Left lung (tissue), 10 donors: ENCODE results near the gene NELFB. TPM values are rescaled to one million over a fixed set of nuclear protein-coding genes. Genes with fewer than 3 reads are reported as not detected.

Experiments
- ATAC-seq: fragments of 200-7000 bp; cut with Tn5 transposase; one replicate; pipeline ENCODE4 v1.9.1; 2020; ENCODE audit warnings: moderate library complexity
- DNase-seq, 4 donors: peaks; one replicate each; pipeline ENCODE4 v3.0.0-alpha.2; 2013 to 2020
- H3K27ac ChIP-seq, 2 donors: fragments of 200-600 bp; sonication (generic) in 1 of 2; one replicate each; pipeline versions ENCODE4 v1.5.0 to v1.8.0; 2020 to 2021
- H3K27me3 ChIP-seq, 2 donors: fragments of 200-600 bp; sonication (generic) in 1 of 2; one replicate each; pipeline versions ENCODE4 v1.5.0 to v1.8.0; 2020 to 2021
- H3K36me3 ChIP-seq, 2 donors: fragments of 200-600 bp; sonication (generic) in 1 of 2; one replicate each; pipeline versions ENCODE4 v1.5.0 to v1.8.0; 2020 to 2021
- H3K4me1 ChIP-seq, 2 donors: fragments of 200-600 bp; one replicate each; pipeline ENCODE4 v1.8.0; 2021
- H3K4me3 ChIP-seq, 2 donors: fragments of 200-600 bp; sonication (generic) in 1 of 2; one replicate each; pipeline versions ENCODE4 v1.5.0 to v1.8.0; 2020 to 2021; ENCODE audit warnings: mild to moderate bottlenecking in 1 of 2
- H3K9me3 ChIP-seq, 2 donors: fragments of 200-600 bp; sonication (generic) in 1 of 2; one replicate each; pipeline versions ENCODE4 v1.5.0 to v1.8.0; 2020 to 2021
- intact Hi-C, 2 donors: fragments of 100-400 bp; cut with DNase I; formaldehyde crosslinking; loops; one replicate each; pipeline versions ENCODE4 v1.11.2 to v1.14.2; 2022
- polyA plus RNA-seq, 6 donors: library from polyadenylated mRNA; unstranded; fragments of 120-200 nt; gene quantifications; one replicate each; pipeline ENCODE4 v1.2.1, GENCODE V29; 2013; ENCODE audit not compliant: insufficient read length in 6 of 6
- total RNA-seq, 2 donors: library from RNA; stranded (reverse); fragmentation: NEBNext Ultra II Directional; extraction: Animal tissue kit (Norgen Biotek cat#: 25700); gene quantifications; one replicate each; pipeline ENCODE4 v1.2.1, GENCODE V29; 2021
- TF ChIP-seq, protein P1 (sequence below), 2 donors: fragments of 200-600 bp; sonication (generic) in 1 of 2; IDR thresholded peaks; one replicate each; pipeline versions ENCODE4 v1.5.0 to v1.8.0; 2021; ENCODE audit warnings: antibody characterized with exemption in 2 of 2
- donor health status: DM: no; HTN: yes; CAD: no.
- donor health status: DM: no; HTN: no; CAD: no.

NELFB gene
- total and polyA plus RNA-seq, 8 donors = 47.8 to 62.9 (median 55.6) TPM

GRCh38 chr9:137315581-137316011 is 60.5 kb downstream of the NELFB start:
- intact Hi-C loops = no loop called here
- Histone ChIP-seq H3K27ac (no peak overlapping the region), H3K4me3 (peak overlapping the region in 1 of 2 donors; percentile 28), H3K27me3 (peaks cover 0 to 31% of the 10 kb centered on the region in 2 donors), H3K36me3 (no peaks in the 10 kb centered on the region), H3K9me3 (no peaks in the 10 kb centered on the region), H3K4me1 (peaks cover 5 to 43% of the 10 kb centered on the region in 2 donors)
- TF ChIP-seq, protein P1, sequence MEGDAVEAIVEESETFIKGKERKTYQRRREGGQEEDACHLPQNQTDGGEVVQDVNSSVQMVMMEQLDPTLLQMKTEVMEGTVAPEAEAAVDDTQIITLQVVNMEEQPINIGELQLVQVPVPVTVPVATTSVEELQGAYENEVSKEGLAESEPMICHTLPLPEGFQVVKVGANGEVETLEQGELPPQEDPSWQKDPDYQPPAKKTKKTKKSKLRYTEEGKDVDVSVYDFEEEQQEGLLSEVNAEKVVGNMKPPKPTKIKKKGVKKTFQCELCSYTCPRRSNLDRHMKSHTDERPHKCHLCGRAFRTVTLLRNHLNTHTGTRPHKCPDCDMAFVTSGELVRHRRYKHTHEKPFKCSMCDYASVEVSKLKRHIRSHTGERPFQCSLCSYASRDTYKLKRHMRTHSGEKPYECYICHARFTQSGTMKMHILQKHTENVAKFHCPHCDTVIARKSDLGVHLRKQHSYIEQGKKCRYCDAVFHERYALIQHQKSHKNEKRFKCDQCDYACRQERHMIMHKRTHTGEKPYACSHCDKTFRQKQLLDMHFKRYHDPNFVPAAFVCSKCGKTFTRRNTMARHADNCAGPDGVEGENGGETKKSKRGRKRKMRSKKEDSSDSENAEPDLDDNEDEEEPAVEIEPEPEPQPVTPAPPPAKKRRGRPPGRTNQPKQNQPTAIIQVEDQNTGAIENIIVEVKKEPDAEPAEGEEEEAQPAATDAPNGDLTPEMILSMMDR (IDR thresholded peaks at IDR 0.05) = no peak
- DNase-seq = no peak
- no peak for ATAC-seq

DNA sequence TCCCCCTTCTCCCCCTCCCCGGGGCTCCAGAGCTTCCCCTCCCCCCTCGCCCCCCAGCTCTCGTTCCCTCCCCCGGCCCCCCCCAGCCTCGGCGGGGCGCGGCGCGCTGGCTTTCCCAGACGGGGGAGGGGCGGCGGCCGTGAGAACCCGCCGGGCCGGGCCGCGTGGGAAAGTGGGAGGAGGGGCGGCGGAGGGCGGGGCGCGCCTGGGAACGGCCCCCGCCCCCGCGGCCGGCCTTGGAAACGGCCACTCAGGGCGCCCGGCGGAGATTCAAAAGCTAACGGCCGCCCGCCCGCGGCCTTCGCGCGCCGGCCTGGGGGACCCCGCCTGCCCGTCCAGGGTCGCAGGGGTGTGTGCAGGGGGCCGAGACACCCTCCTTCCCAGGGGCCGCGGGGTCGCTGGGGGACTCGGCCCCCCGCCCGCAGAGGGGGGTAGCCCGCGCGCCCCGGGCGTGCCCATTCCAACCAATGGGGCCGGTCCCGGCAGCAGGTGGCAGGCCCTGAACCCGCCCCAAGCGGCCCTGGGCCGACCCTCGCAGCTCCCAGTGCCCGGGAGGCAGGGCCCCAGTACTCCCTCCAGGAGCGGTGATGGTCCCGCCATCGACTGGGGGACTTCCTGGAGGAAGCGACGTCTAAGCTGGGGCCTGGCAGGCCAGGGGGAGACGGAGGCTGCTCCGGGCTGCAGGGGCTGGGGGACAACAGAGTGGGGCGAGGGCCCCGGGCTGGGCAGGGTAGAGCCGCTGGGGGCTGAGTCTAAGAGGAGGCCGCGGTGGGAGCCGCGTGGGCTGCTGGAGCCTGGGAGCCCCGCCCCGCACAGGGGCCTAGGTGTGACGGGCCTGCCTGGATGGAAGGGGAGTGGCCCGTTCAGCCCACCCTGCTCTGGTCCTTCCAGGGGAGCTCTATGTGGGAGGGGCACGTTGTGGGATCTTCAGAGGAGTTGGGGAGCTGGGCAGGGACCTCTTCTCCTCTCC is 61.2 kb downstream of the NELFB start:
- Histone ChIP-seq H3K4me1 (peaks cover 5 to 44% of the 10 kb centered on the region in 2 donors), H3K27ac (no peak overlapping the region), H3K36me3 (no peaks in the 10 kb centered on the region), H3K27me3 (peaks cover 0 to 35% of the 10 kb centered on the region in 2 donors), H3K4me3 (peak overlapping the region; percentile 16 to 28), H3K9me3 (no peaks in the 10 kb centered on the region)
- ATAC-seq = peak; percentile 65
- intact Hi-C loops = no loop called here
- TF ChIP-seq, protein P1 (IDR thresholded peaks at IDR 0.05) = no peak
- peak in 2 of 4 donors; percentile 40 to 81 for DNase-seq

GRCh38 chr9:137317021-137317717 is 62.0 kb downstream of the NELFB start:
- Histone ChIP-seq H3K36me3 (no peaks in the 10 kb centered on the region), H3K4me3 (no peak overlapping the region), H3K9me3 (no peaks in the 10 kb centered on the region), H3K4me1 (peaks cover 5 to 45% of the 10 kb centered on the region in 2 donors), H3K27me3 (peaks cover 0 to 35% of the 10 kb centered on the region in 2 donors), H3K27ac (no peak overlapping the region)
- DNase-seq (peak in 1 of 4 donors; percentile 61), ATAC-seq (no peak)
- TF ChIP-seq, protein P1 (IDR thresholded peaks at IDR 0.05) = no peak
- intact Hi-C loops = no loop called here

- peak in 1 of 4 donors; percentile 55 for DNase-seq
- no peak overlapping the region for H3K4me3 ChIP-seq
- TF ChIP-seq, protein P1 (IDR thresholded peaks at IDR 0.05) = no peak
- no peaks in the 10 kb centered on the region for H3K9me3 ChIP-seq
- H3K36me3 ChIP-seq = no peaks in the 10 kb centered on the region
- H3K4me1 ChIP-seq = peaks cover 5 to 45% of the 10 kb centered on the region in 2 donors
- no peak overlapping the region for H3K27ac ChIP-seq
- H3K27me3 ChIP-seq = peaks cover 0 to 35% of the 10 kb centered on the region in 2 donors
- intact Hi-C loops = no loop called here
- no peak for ATAC-seq
Observed at GRCh38 chr9:137317718-137318511, 62.8 kb downstream of the NELFB start.
